ENCODE data around the gene SEMA6C. TPM values are rescaled to one million over a fixed set of nuclear protein-coding genes. Genes with fewer than 3 reads are reported as not detected.
"Not testable (repeated sequence)": the region's sequence is repeated elsewhere in the genome, so short reads cannot be mapped to it uniquely, and the experiment has no call there.

The SEMA6C gene, protein sequence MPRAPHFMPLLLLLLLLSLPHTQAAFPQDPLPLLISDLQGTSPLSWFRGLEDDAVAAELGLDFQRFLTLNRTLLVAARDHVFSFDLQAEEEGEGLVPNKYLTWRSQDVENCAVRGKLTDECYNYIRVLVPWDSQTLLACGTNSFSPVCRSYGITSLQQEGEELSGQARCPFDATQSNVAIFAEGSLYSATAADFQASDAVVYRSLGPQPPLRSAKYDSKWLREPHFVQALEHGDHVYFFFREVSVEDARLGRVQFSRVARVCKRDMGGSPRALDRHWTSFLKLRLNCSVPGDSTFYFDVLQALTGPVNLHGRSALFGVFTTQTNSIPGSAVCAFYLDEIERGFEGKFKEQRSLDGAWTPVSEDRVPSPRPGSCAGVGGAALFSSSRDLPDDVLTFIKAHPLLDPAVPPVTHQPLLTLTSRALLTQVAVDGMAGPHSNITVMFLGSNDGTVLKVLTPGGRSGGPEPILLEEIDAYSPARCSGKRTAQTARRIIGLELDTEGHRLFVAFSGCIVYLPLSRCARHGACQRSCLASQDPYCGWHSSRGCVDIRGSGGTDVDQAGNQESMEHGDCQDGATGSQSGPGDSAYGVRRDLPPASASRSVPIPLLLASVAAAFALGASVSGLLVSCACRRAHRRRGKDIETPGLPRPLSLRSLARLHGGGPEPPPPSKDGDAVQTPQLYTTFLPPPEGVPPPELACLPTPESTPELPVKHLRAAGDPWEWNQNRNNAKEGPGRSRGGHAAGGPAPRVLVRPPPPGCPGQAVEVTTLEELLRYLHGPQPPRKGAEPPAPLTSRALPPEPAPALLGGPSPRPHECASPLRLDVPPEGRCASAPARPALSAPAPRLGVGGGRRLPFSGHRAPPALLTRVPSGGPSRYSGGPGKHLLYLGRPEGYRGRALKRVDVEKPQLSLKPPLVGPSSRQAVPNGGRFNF
- total RNA-seq (2022): 2.8 and 3.7 TPM in 2 replicates
- Bru-seq, nascent RNA: percentile 31 among the genes with signal in this experiment
- BruChase-seq, experiment 1, labeled RNA remaining after a 2-hour chase: percentile 41 among the genes with signal in this experiment
- percentile 35 among the genes with signal in this experiment for BruChase-seq, experiment 2, labeled RNA remaining after a 6-hour chase
- long read RNA-seq, partial matches to known transcripts: 0 of 1 reads
- long read RNA-seq, other reads (novel, unspliced or antisense): 1 of 1 reads

DNA sequence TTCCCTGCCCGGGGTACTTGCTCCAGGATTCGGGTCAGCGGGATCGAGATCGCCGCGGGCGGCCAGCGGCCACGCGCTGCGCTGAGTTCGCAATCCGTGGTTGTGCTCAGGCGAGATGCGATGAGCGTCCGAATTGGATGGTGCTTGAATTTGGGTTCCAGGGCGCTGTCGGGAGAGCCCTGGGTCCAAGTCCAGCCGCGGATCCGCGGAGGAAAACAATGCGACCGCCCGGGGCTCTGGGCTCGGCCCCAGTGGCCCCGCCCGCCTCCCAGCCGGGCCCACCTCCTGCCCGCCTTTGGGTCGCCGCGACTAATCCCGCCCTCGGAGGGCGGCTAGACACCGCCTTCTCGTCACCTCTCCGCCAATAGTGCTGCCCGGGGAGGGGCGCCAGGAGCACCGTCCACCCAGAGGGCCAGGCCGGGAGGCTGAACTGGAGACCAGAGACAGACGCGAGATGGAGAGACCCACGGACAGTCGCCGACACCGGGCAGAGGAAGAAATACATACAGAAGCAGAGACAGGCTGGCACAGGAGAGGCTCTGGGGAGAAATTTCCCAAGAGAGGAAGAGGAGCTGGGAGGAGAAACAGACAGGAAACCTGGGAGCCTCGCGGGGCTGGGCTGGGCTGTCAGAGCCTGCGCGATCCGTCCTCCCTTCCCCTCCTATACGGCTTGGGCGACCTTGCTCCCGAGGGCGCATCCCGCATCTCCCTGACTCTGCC, at the start of gene SEMA6C:
Gene SEMA6C, minus strand, starts transcription at position 220 of the 720 bp plus-strand sequence. CDS start 4,010 bp downstream, outside the sequence.
- Mint-ChIP-seq H3K9me3 (ENCODE audit: unreplicated experiment) (no peaks in the 10 kb centered on the region), H3K27ac (ENCODE audit: unreplicated experiment) (peak within 1 kb of the TSS; percentile 10), H3K4me3 (ENCODE audit: unreplicated experiment) (peak within 1 kb of the TSS; percentile 86), H3K4me1 (ENCODE audit: low read depth, unreplicated experiment) (peaks cover 12% of the 10 kb centered on the region), H3K27me3 (ENCODE audit: insufficient read depth, unreplicated experiment) (no peaks in the 10 kb centered on the region), H3K36me3 (ENCODE audit: insufficient read depth, unreplicated experiment) (peaks cover 4% of the 10 kb centered on the region)
- Histone ChIP-seq H3K27me3 (replicated peaks; ENCODE audit: control insufficient read depth, insufficient read depth, low read length) (no peaks in the 10 kb centered on the region), H3K4me1 (peaks cover 16% of the 10 kb centered on the region), H3K9me3 (no peaks in the 10 kb centered on the region), H3K4me3 (ENCODE audit: low read depth, low read length) (peak within 1 kb of the TSS; percentile 80), H3K36me3 (ENCODE audit: control insufficient read depth, insufficient read depth, low read length) (no peaks in the 10 kb centered on the region)
- CTCF ChIA-PET: interaction anchor here (1.5 kb wide), 1 partner anchor 15 kb away, joined by 4 read pairs; no protein-coding TSS in a partner anchor
- POLR2A ChIA-PET: no interaction called here
- BruUV-seq (replicated peaks): TSS peak; percentile 30
- TF ChIP-seq, protein P1, sequence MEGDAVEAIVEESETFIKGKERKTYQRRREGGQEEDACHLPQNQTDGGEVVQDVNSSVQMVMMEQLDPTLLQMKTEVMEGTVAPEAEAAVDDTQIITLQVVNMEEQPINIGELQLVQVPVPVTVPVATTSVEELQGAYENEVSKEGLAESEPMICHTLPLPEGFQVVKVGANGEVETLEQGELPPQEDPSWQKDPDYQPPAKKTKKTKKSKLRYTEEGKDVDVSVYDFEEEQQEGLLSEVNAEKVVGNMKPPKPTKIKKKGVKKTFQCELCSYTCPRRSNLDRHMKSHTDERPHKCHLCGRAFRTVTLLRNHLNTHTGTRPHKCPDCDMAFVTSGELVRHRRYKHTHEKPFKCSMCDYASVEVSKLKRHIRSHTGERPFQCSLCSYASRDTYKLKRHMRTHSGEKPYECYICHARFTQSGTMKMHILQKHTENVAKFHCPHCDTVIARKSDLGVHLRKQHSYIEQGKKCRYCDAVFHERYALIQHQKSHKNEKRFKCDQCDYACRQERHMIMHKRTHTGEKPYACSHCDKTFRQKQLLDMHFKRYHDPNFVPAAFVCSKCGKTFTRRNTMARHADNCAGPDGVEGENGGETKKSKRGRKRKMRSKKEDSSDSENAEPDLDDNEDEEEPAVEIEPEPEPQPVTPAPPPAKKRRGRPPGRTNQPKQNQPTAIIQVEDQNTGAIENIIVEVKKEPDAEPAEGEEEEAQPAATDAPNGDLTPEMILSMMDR (IDR thresholded peaks at IDR 0.05; ENCODE audit: insufficient read depth in 1 of 2, low read depth in 1 of 2, low read length in 1 of 2, severe bottlenecking in 1 of 2, unreplicated experiment in 1 of 2): no peak
- peak; percentile 93 to 95 for DNase-seq
- intact Hi-C loops (cut with micrococcal nuclease; ENCODE audit: unreplicated experiment): loop anchor here (2.0 kb wide), 2 partner anchors 16 to 76 kb away; partner anchors contain the start of gene GABPB2

DNA sequence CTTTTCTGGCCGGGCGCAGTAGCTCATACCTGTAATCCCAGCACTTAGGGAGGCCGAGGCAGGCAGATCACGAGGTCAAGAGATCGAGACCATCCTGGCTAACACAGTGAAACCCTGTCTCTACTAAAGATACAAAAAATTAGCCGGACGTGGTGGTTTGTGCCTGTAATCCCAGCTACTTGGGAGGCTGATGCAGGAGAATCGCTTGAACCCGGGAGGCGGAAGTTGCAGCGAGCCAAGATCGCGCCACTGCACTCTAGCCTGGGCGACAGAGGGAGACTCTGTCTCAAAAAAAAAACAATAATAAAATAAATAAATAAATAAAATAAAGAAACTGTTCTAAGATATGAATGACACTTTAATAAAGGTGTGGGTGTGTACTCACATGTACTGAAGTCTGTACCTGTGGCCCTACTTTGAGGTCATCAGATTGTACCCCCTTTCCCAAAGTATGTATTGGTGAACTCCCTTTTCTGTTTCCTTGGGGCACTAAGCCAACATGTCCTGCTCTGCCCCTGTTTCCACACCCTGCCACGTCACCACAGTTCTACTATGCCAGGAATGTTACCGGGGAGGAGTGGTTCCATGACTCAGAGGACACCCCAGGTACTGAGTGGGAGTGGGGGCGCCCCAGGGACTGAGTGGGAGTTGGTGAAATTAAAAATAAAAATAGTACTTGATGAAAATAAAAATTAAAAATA, 48.6 kb upstream of the SEMA6C start:
- H3K4me3 ChIP-seq (ENCODE audit: low read depth, low read length): peak overlapping the region; percentile 34
- H3K27me3 ChIP-seq (replicated peaks; ENCODE audit: control insufficient read depth, insufficient read depth, low read length); H3K9me3 Mint-ChIP-seq (ENCODE audit: unreplicated experiment); H3K4me1 Mint-ChIP-seq (ENCODE audit: low read depth, unreplicated experiment); H3K36me3 ChIP-seq (ENCODE audit: control insufficient read depth, insufficient read depth, low read length); H3K9me3 ChIP-seq; H3K27me3 Mint-ChIP-seq (ENCODE audit: insufficient read depth, unreplicated experiment); H3K4me1 ChIP-seq: not testable (repeated sequence)
- Mint-ChIP-seq H3K36me3 (ENCODE audit: insufficient read depth, unreplicated experiment) (peaks cover 40% of the 10 kb centered on the region), H3K4me3 (ENCODE audit: unreplicated experiment) (peak overlapping the region; percentile 89), H3K27ac (ENCODE audit: unreplicated experiment) (peak overlapping the region; percentile 92)
- ChIA-PET CTCF (interaction anchor here (0.7 to 1.0 kb wide), 2 partner anchors 57 to 86 kb away, joined by 3 to 8 read pairs; no protein-coding TSS in a partner anchor), POLR2A (interaction anchor here (0.6 to 0.8 kb wide), 5 partner anchors 29 to 199 kb away, joined by 4 to 9 read pairs (median 6); partner anchors contain the start of gene MINDY1)
- intact Hi-C loops (cut with micrococcal nuclease; ENCODE audit: unreplicated experiment): loop anchor here (5.0 kb wide), 3 partner anchors 317 to 797 kb away; partner anchors contain the start of genes CGN, S100A10 and SNX27
- peak; percentile 83 to 93 for DNase-seq
- TSS peak; percentile 11 for BruUV-seq (replicated peaks)

DNA sequence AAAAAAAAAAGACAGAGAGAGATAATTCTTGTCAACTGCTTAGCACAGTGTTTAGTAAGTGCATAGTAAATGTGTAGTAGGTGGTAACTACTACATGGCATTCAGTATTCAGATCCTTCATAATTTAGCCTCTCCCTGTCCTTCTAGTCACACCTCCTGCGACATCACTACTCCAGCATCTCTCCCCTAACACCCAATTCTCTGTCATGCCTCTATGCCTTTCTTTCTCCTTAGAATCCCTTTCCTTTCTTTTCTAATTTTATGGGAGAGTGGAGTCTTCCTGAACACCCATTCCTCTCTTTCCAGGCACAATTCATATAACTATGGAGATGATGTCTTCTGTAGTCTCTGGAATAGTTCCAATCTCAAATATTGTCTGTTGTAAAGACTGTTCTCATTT, 47.4 kb upstream of the SEMA6C start:
- ChIA-PET POLR2A (no interaction called here), CTCF (no interaction called here)
- Mint-ChIP-seq H3K36me3 (ENCODE audit: insufficient read depth, unreplicated experiment) (peaks cover 34% of the 10 kb centered on the region), H3K27me3 (ENCODE audit: insufficient read depth, unreplicated experiment) (no peaks in the 10 kb centered on the region), H3K4me3 (ENCODE audit: unreplicated experiment) (no peak overlapping the region), H3K4me1 (ENCODE audit: low read depth, unreplicated experiment) (peaks cover 8% of the 10 kb centered on the region), H3K9me3 (ENCODE audit: unreplicated experiment) (no peaks in the 10 kb centered on the region), H3K27ac (ENCODE audit: unreplicated experiment) (no peak overlapping the region)
- no peaks in the 10 kb centered on the region for H3K27me3 ChIP-seq (replicated peaks; ENCODE audit: control insufficient read depth, insufficient read depth, low read length)
- H3K4me1 ChIP-seq: peaks cover 8% of the 10 kb centered on the region; the same call in 1 of the 2 replicates
- TF ChIP-seq, protein P1 (IDR thresholded peaks at IDR 0.05; ENCODE audit: insufficient read depth in 1 of 2, low read depth in 1 of 2, low read length in 1 of 2, severe bottlenecking in 1 of 2, unreplicated experiment in 1 of 2): no peak
- intact Hi-C loops (cut with micrococcal nuclease; ENCODE audit: unreplicated experiment): no loop called here
- no peaks in the 10 kb centered on the region for H3K36me3 ChIP-seq (ENCODE audit: control insufficient read depth, insufficient read depth, low read length)
- no peak overlapping the region for H3K4me3 ChIP-seq (ENCODE audit: low read depth, low read length)
- BruUV-seq (replicated peaks): no TSS peak
- no peaks in the 10 kb centered on the region for H3K9me3 ChIP-seq
- DNase-seq: no peak
